Dedifferentiated amniotic fluid mesenchymal stem cell (primary cell): Measurements from ENCODE around the gene ARV1.
"Not testable (repeated sequence)": the region's sequence is repeated elsewhere in the genome, so short reads cannot be mapped to it uniquely, and the experiment has no call there.

Experiments used
- DNase-seq: peaks from one replicate; pipeline ENCODE4 v3.0.0-alpha.2; 2016; ENCODE audit errors: extremely low spot score

ARV1 gene

GRCh38 chr1:231041719-231042261 is 62.9 kb downstream of the ARV1 start:
- DNase-seq, result no peak

GRCh38 chr1:231044588-231044987 is 65.7 kb downstream of the ARV1 start:
- no peak for DNase-seq

- DNase-seq, result no peak
Measured at GRCh38 chr1:231045286-231045685, 66.4 kb downstream of the ARV1 start.

GRCh38 chr1:231045921-231046729 is 67.2 kb downstream of the ARV1 start:
- not testable (repeated sequence) for DNase-seq

- no peak for DNase-seq
Measured at GRCh38 chr1:231046730-231047395, 68.0 kb downstream of the ARV1 start.

GRCh38 chr1:231047529-231047928 is 68.6 kb downstream of the ARV1 start:
- not testable (repeated sequence) for DNase-seq

GRCh38 chr1:231048419-231048818 is 69.5 kb downstream of the ARV1 start:
- not testable (repeated sequence) for DNase-seq

- DNase-seq, result no peak
Measured at GRCh38 chr1:231049121-231049979, 70.5 kb downstream of the ARV1 start.
